Measurements from ENCODE around the gene GLOD5.

The GLOD5 gene

DNA sequence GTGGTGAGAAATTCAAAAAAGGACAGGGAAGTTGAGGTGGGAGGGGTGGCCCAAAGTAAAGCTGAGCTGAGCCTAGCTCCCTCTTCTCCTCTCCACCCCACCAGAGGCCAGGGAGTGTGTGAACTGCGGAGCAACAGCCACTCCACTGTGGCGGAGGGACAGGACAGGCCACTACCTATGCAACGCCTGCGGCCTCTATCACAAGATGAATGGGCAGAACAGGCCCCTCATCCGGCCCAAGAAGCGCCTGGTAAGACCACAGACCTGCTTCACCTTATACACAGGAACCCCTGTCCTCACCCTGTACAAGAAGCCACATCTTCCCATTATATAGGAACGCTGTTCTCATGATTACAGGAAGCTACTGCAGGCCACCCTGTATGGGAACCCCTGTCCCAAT is 30.7 kb downstream of the GLOD5 start:
- TF ChIP-seq, protein P1, sequence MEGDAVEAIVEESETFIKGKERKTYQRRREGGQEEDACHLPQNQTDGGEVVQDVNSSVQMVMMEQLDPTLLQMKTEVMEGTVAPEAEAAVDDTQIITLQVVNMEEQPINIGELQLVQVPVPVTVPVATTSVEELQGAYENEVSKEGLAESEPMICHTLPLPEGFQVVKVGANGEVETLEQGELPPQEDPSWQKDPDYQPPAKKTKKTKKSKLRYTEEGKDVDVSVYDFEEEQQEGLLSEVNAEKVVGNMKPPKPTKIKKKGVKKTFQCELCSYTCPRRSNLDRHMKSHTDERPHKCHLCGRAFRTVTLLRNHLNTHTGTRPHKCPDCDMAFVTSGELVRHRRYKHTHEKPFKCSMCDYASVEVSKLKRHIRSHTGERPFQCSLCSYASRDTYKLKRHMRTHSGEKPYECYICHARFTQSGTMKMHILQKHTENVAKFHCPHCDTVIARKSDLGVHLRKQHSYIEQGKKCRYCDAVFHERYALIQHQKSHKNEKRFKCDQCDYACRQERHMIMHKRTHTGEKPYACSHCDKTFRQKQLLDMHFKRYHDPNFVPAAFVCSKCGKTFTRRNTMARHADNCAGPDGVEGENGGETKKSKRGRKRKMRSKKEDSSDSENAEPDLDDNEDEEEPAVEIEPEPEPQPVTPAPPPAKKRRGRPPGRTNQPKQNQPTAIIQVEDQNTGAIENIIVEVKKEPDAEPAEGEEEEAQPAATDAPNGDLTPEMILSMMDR (conservative IDR thresholded peaks at IDR 0.05; ENCODE audit: low read depth, low read length): no peak
- H3K4me3 ChIP-seq (ENCODE audit: low read length): no peak overlapping the region
- no peak for DNase-seq (ENCODE audit: low read depth)

DNA sequence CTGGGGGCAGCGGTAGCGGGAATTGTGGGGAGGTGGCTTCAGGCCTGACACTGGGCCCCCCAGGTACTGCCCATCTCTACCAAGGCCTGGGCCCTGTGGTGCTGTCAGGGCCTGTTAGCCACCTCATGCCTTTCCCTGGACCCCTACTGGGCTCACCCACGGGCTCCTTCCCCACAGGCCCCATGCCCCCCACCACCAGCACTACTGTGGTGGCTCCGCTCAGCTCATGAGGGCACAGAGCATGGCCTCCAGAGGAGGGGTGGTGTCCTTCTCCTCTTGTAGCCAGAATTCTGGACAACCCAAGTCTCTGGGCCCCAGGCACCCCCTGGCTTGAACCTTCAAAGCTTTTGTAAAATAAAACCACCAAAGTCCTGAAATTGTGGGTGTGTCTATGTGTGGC is 32.4 kb downstream of the GLOD5 start:
- TF ChIP-seq, protein P1 (conservative IDR thresholded peaks at IDR 0.05; ENCODE audit: low read depth, low read length): no peak
- H3K4me3 ChIP-seq (ENCODE audit: low read length): no peak overlapping the region
- DNase-seq (ENCODE audit: low read depth): no peak

DNA sequence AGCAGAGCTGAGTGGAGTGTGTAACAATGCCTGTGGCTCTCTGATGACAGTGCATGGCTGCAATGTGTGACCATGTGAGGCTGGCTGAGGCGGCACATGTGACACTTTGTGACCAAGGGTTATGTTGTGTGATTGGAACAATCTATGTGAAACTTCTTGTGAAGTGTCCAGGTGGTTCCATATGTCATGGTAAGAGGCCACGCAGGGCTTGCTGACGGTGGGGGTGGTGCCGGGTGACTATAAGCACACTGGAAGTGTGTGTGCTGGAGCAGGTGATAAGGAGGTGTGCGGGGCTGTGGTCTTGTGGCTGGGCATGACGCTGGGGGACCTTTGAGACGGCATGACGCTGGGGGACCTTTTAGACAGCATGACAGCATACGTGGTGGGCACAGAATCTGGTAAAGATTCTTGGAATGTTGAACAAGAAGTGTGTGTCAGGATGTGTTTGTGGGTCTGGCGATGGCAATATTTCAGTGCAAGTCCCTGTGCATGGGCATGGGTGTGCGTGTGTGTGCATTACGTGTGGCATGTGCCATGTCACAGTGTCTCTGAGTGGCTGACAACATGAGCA is 32.9 kb downstream of the GLOD5 start:
- DNase-seq (ENCODE audit: low read depth): no peak
- no peak overlapping the region for H3K4me3 ChIP-seq (ENCODE audit: low read length)
- TF ChIP-seq, protein P1 (conservative IDR thresholded peaks at IDR 0.05; ENCODE audit: low read depth, low read length): no peak

DNA sequence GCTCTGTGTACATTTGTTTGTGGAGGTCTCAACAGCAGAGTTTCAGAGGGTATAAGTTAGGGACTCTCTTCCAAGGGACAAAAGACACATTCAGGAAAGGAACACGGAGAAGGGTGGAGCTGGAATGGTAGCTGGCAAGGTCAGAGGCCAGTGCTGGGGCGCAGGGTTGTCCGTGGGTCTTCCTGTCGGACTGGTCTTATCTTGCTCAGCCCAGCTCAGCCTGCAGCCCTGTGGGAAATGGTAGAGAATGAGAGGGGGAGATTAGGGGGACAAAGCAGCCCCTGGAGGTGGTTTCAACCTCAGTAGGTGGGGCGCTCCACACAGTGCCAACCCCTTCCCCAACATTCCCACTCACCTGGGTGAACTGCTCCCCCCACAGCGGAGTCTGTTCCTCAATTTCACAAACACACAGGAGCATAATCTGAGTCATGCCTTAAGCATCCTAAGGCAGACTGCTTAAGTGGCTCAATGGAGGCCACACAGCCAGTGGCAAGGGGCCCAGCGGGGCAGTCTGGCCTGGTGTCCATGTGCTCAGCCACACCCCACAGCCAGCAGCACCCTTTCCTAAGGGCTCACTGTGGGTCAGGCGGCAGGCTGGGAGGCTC is 33.5 kb downstream of the GLOD5 start:
- DNase-seq (ENCODE audit: low read depth): peak; percentile 48
- no peak overlapping the region for H3K4me3 ChIP-seq (ENCODE audit: low read length)
- TF ChIP-seq, protein P1 (conservative IDR thresholded peaks at IDR 0.05; ENCODE audit: low read depth, low read length): no peak

DNA sequence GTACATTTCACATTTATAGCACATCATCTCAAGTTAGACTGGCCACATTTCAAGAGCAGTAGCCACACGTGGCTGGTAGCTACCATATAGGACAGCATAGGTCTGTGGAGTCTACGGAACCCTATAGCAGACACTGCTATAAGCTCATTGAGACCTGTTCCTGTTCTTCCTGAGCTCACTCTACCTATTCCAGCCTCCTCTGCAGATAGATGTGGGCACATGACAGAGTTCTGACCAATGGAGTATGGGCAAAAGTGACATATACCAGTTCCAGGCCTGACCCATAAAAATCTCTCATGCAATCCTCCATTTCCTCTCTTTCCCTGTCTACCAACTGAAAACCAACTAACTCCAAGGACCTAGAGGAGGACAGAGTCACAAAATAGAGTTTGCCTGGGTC is 36.8 kb downstream of the GLOD5 start:
- H3K4me3 ChIP-seq (ENCODE audit: low read length): no peak overlapping the region
- DNase-seq (ENCODE audit: low read depth): no peak
- TF ChIP-seq, protein P1 (conservative IDR thresholded peaks at IDR 0.05; ENCODE audit: low read depth, low read length): no peak

DNA sequence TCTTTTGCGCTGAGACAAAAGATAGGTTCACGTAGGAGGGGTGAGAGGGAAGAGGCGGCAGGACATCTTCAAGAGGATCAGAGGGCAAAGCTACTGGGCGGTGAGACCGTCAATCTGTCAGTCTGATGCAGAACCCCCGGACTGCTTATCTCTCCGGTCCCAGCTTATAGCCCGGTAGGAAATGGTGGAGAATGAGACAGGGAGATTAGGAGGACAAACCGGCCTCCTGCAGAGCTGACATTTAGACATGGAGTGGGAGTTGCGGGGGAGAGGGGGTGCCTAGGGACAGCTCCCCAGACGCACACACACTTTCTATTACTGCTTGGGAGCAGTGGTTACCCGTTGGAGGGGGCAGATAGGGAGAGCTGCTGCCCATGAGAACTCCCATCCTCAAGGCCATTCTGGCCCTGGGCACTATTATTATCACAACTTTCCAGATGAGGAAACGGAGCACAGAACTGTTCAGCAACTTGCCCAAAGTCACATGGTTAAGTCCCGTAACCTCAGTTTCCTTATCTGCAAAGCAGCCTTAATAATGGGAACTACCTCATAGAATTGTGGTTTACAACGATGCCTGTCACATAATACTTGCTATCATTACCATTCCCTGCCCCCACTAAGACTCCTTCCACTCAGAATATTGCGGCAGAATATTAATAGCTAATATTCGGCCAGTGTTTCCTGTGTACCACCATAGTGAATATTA is 39.2 kb downstream of the GLOD5 start:
- H3K4me3 ChIP-seq (ENCODE audit: low read length): peak overlapping the region; percentile 58
- TF ChIP-seq, protein P1 (conservative IDR thresholded peaks at IDR 0.05; ENCODE audit: low read depth, low read length): no peak
- DNase-seq (ENCODE audit: low read depth): no peak

Measured in retinal pigment epithelial cell (primary cell).